H9 (cell line): ENCODE data around the gene ADAR. TPM values are rescaled to one million over a fixed set of nuclear protein-coding genes. Genes with fewer than 3 reads are reported as not detected.

ENCODE experiments used
- DNase-seq: peaks from one replicate; pipeline ENCODE4 v3.0.0-alpha.2; 2017
- H2AFZ ChIP-seq: one replicate; pipeline ENCODE4 v1.6.1; 2013; ENCODE audit warnings: mild to moderate bottlenecking, low read length, control low read depth, moderate library complexity
- H2AK5ac ChIP-seq: 2 replicates; pipeline ENCODE4 v1.6.1; 2013; ENCODE audit warnings: low read length, control low read depth, mixed read lengths; ENCODE audit not compliant: insufficient read length
- H2BK120ac ChIP-seq: one replicate; pipeline ENCODE4 v1.6.1; 2013; ENCODE audit warnings: low read depth, mild to moderate bottlenecking, low read length, control low read depth, inconsistent platforms; ENCODE audit not compliant: poor library complexity, severe bottlenecking
- H2BK12ac ChIP-seq: 2 replicates; pipeline ENCODE4 v1.6.1; 2013; ENCODE audit warnings: low read length, control low read depth, mixed read lengths, low read depth; ENCODE audit not compliant: insufficient read length
- H2BK15ac ChIP-seq: 2 replicates; pipeline ENCODE4 v1.6.1; 2013; ENCODE audit warnings: low read depth, low read length, control low read depth
- H2BK20ac ChIP-seq: one replicate; pipeline ENCODE4 v1.6.1; 2013; ENCODE audit warnings: low read depth, mild to moderate bottlenecking, low read length, control low read depth, inconsistent platforms; ENCODE audit not compliant: poor library complexity, severe bottlenecking
- H2BK5ac ChIP-seq: 2 replicates; pipeline ENCODE4 v1.6.1; 2013; ENCODE audit warnings: low read length, control low read depth, mixed read lengths; ENCODE audit not compliant: insufficient read length
- H3K14ac ChIP-seq: 2 replicates; pipeline ENCODE4 v1.6.1; 2013; ENCODE audit warnings: low read length, control low read depth; ENCODE audit not compliant: insufficient read depth
- H3K18ac ChIP-seq: 2 replicates; pipeline ENCODE4 v1.6.1; 2013; ENCODE audit warnings: low read depth, mild to moderate bottlenecking, mixed read lengths, low read length, control low read depth; ENCODE audit not compliant: insufficient read length
- H3K23ac ChIP-seq: 2 replicates; pipeline ENCODE4 v1.6.1; 2013; ENCODE audit warnings: low read length, control low read depth, mixed read lengths, low read depth; ENCODE audit not compliant: insufficient read length
- H3K23me2 ChIP-seq: 2 replicates; pipeline ENCODE4 v1.6.1; 2013; ENCODE audit warnings: low read depth, mild to moderate bottlenecking, mixed read lengths, low read length, control low read depth; ENCODE audit not compliant: insufficient read length, poor library complexity, severe bottlenecking
- H3K27ac ChIP-seq: 2 replicates; pipeline ENCODE4 v1.5.1; 2013; ENCODE audit warnings: low read length, control low read depth, mixed read lengths, low read depth; ENCODE audit not compliant: insufficient read length
- H3K27me3 ChIP-seq: 2 replicates; pipeline ENCODE4 v1.6.1; 2013; ENCODE audit warnings: low read length, control low read depth, inconsistent platforms; ENCODE audit not compliant: insufficient read depth
- H3K4ac ChIP-seq: 2 replicates; pipeline ENCODE4 v1.6.1; 2013; ENCODE audit warnings: low read depth, mild to moderate bottlenecking, control low read depth, inconsistent platforms, low read length, moderate library complexity
- H3K4me1 ChIP-seq: 2 replicates; pipeline ENCODE4 v1.6.1; 2013; ENCODE audit warnings: low read length, control low read depth, inconsistent platforms; ENCODE audit not compliant: insufficient read depth
- H3K4me2 ChIP-seq: 2 replicates; pipeline ENCODE4 v1.6.1; 2013; ENCODE audit warnings: low read length, control low read depth, mixed read lengths; ENCODE audit not compliant: insufficient read length, insufficient read depth
- H3K56ac ChIP-seq: 2 replicates; pipeline ENCODE4 v1.6.1; 2013; ENCODE audit warnings: low read depth, mild to moderate bottlenecking, mixed read lengths, low read length, control low read depth; ENCODE audit not compliant: insufficient read length
- H3K79me1 ChIP-seq: 2 replicates; pipeline ENCODE4 v1.6.1; 2013; ENCODE audit warnings: low read depth, mild to moderate bottlenecking, moderate library complexity, low read length, control low read depth, inconsistent platforms; ENCODE audit not compliant: insufficient read depth, poor library complexity, severe bottlenecking
- H3K79me2 ChIP-seq: 2 replicates; pipeline ENCODE4 v1.6.1; 2013; ENCODE audit warnings: low read length, control low read depth, inconsistent platforms; ENCODE audit not compliant: insufficient read depth
- H3K9ac ChIP-seq: 2 replicates; pipeline ENCODE4 v1.6.1; 2013; ENCODE audit warnings: low read length, control low read depth, mixed read lengths; ENCODE audit not compliant: insufficient read length; ENCODE audit errors: extremely low read depth
- H3K9me3 ChIP-seq: one replicate; pipeline ENCODE4 v1.6.1; 2013; ENCODE audit warnings: low read depth, low read length, inconsistent platforms; ENCODE audit not compliant: control insufficient read depth
- H3T11ph ChIP-seq: one replicate; pipeline ENCODE4 v1.6.1; 2013; ENCODE audit warnings: mild to moderate bottlenecking, low read length, control low read depth, inconsistent platforms
- H4K20me1 ChIP-seq: one replicate; pipeline ENCODE4 v1.6.1; 2013; ENCODE audit not compliant: control insufficient read depth, insufficient read length, insufficient read depth
- H4K5ac ChIP-seq: 2 replicates; pipeline ENCODE4 v1.6.1; 2013; ENCODE audit warnings: low read depth, mild to moderate bottlenecking, mixed read lengths, low read length, control low read depth; ENCODE audit not compliant: insufficient read length
- H4K8ac ChIP-seq: replicated peaks from 2 replicates; pipeline ENCODE4 v1.6.1; 2013; ENCODE audit warnings: low read length, control low read depth, mixed read lengths, low read depth; ENCODE audit not compliant: insufficient read length
- H4K91ac ChIP-seq: 2 replicates; pipeline ENCODE4 v1.6.1; 2013; ENCODE audit warnings: low read depth, mild to moderate bottlenecking, moderate library complexity, mixed read lengths, low read length, control low read depth; ENCODE audit not compliant: insufficient read length
- H3K27ac Mint-ChIP-seq, 3 experiments: 2 replicates in 2 of 3; 3 replicates in 1 of 3; pipeline ENCODE4 v1.8.0; 2020 to 2021; ENCODE audit warnings: mixed read lengths in 3 of 3, mild to moderate bottlenecking in 1 of 3, moderate library complexity in 1 of 3
- H3K27me3 Mint-ChIP-seq: 2 replicates; pipeline ENCODE4 v1.8.0; 2021; ENCODE audit warnings: low read depth, mild to moderate bottlenecking, moderate library complexity, mixed read lengths
- H3K36me3 Mint-ChIP-seq, 3 experiments: 2 replicates in 2 of 3; 3 replicates in 1 of 3; pipeline ENCODE4 v1.8.0; 2020 to 2021; ENCODE audit warnings: low read depth in 3 of 3, mixed read lengths in 3 of 3; ENCODE audit not compliant: insufficient read depth in 1 of 3
- H3K4me1 Mint-ChIP-seq, 2 experiments: 2 replicates each; pipeline ENCODE4 v1.8.0; 2020; ENCODE audit warnings: mixed read lengths in 2 of 2
- H3K4me3 Mint-ChIP-seq, 2 experiments: 2 replicates in 1 of 2; 3 replicates in 1 of 2; pipeline ENCODE4 v1.8.0; 2020 to 2021; ENCODE audit warnings: mild to moderate bottlenecking in 2 of 2, mixed read lengths in 2 of 2, moderate library complexity in 1 of 2
- H3K9me3 Mint-ChIP-seq, 2 experiments: 2 replicates in 1 of 2; 3 replicates in 1 of 2; pipeline ENCODE4 v1.8.0; 2020; ENCODE audit warnings: mild to moderate bottlenecking in 2 of 2, mixed read lengths in 2 of 2, moderate library complexity in 1 of 2
- CTCF ChIP-seq: fragments of 200-600 bp; sonication (generic); conservative IDR thresholded peaks from 3 replicates; pipeline ENCODE4 v1.8.0; 2021; ENCODE audit warnings: antibody characterized with exemption, mild to moderate bottlenecking
- WGBS: extraction: QIAGEN DNeasy Blood & Tissue Kit; methylation state at CpG from one replicate; pipeline ENCODE4 v1.1.7; 2013; ENCODE audit warnings: missing lambda C conversion rate, low lambda C conversion rate, mixed read lengths; ENCODE audit not compliant: insufficient read length; ENCODE audit errors: extremely low coverage; 5-methylcytosine and 5-hydroxymethylcytosine counted together
- total RNA-seq: library from RNA; stranded (reverse); gene quantifications from 2 replicates; pipeline ENCODE4 v1.2.1, GENCODE V29; 2021

ADAR gene
- total RNA-seq, 1 experiment from 2014 or later = 236 TPM

GRCh38 chr1:154589780-154590179, 18.2 kb downstream of the ADAR start:
- Histone ChIP-seq H3K56ac (no peak overlapping the region), H4K91ac (no peak overlapping the region), H2AFZ (no peak overlapping the region), H4K8ac (no peak overlapping the region), H3K14ac (no peak overlapping the region), H4K20me1 (peaks cover 3% of the 10 kb centered on the region), H3K79me2 (no peaks in the 10 kb centered on the region), H3T11ph (no peak overlapping the region), H2BK15ac (no peak overlapping the region), H3K27me3 (no peaks in the 10 kb centered on the region), H2BK120ac (no peak overlapping the region), H3K4ac (no peak overlapping the region), H4K5ac (no peak overlapping the region), H3K4me2 (no peak overlapping the region), H3K4me1 (no peaks in the 10 kb centered on the region), H3K23ac (no peak overlapping the region), H3K9me3 (no peaks in the 10 kb centered on the region), H2BK20ac (no peak overlapping the region), H3K18ac (no peak overlapping the region), H2BK5ac (no peak overlapping the region), H3K79me1 (no peaks in the 10 kb centered on the region), H3K9ac (no peak overlapping the region), H2AK5ac (no peak overlapping the region), H3K23me2 (no peaks in the 10 kb centered on the region), H2BK12ac (no peak overlapping the region), H3K27ac (no peak overlapping the region)
- Mint-ChIP-seq H3K9me3 (no peaks in the 10 kb centered on the region), H3K27ac (peak overlapping the region in 1 of 3 experiments; percentile 20; a peak in 1 of 7 replicates), H3K36me3 (peaks cover 62 to 97% (median 89%) of the 10 kb centered on the region in 3 experiments; a peak in 6 of 7 replicates), H3K27me3 (no peaks in the 10 kb centered on the region; the same call in 1 of the 2 replicates), H3K4me1 (no peaks in the 10 kb centered on the region), H3K4me3 (no peak overlapping the region)
- no peak for DNase-seq
- no CpG with 5 or more reads among the region's 10 CpGs for WGBS
- TF ChIP-seq CTCF = no peak
